AG10803 (cell line): ENCODE data around the gene RPL21.
A peak's percentile ranks its signal among the peaks of the same experiment; 100 is the strongest.

Experiments used
- DNase-seq: peaks from one replicate; pipeline ENCODE4 v3.0.0; 2010; ENCODE audit warnings: low read depth
- H3K4me3 ChIP-seq: 2 replicates; pipeline ENCODE4 v1.5.1; 2011; ENCODE audit warnings: mild to moderate bottlenecking, low read length, control low read depth
- CTCF ChIP-seq: conservative IDR thresholded peaks from 2 replicates; pipeline ENCODE4 v1.5.1; 2011; ENCODE audit warnings: mild to moderate bottlenecking, low read length, control low read depth, inconsistent platforms

RPL21 gene

GRCh38 chr13:27261396-27261795 is 10.0 kb downstream of the RPL21 start:
- peak; percentile 38 for DNase-seq
- no peak for TF ChIP-seq CTCF
- no peak overlapping the region for H3K4me3 ChIP-seq

- no peak for TF ChIP-seq CTCF
- no peak for DNase-seq
- no peak overlapping the region for H3K4me3 ChIP-seq
These were observed 12.1 kb downstream of the RPL21 start for GRCh38 chr13:27263438-27263837.

GRCh38 chr13:27264181-27264580 is 12.8 kb downstream of the RPL21 start:
- H3K4me3 ChIP-seq: no peak overlapping the region
- TF ChIP-seq CTCF: no peak
- DNase-seq: peak; percentile 83

- no peak overlapping the region for H3K4me3 ChIP-seq
- DNase-seq: no peak
- no peak for TF ChIP-seq CTCF
These were observed 13.3 kb downstream of the RPL21 start for GRCh38 chr13:27264648-27265047.

GRCh38 chr13:27266917-27267316 is 15.6 kb downstream of the RPL21 start:
- DNase-seq: no peak
- TF ChIP-seq CTCF: no peak
- no peak overlapping the region for H3K4me3 ChIP-seq

GRCh38 chr13:27267596-27267995 is 16.2 kb downstream of the RPL21 start:
- H3K4me3 ChIP-seq: no peak overlapping the region
- DNase-seq: no peak
- TF ChIP-seq CTCF: no peak

- no peak for TF ChIP-seq CTCF
- DNase-seq: no peak
- no peak overlapping the region for H3K4me3 ChIP-seq
These were observed 17.8 kb downstream of the RPL21 start for GRCh38 chr13:27269114-27269665.
